Fibroblast of villous mesenchyme (primary cell): Measurements from ENCODE around the gene CRTAC1. TPM values are rescaled to one million over a fixed set of nuclear protein-coding genes. Genes with fewer than 3 reads are reported as not detected.

Experiments used
- DNase-seq: peaks from one replicate; pipeline ENCODE4 v3.0.0-alpha.2; 2010; ENCODE audit warnings: low read depth
- H3K4me3 ChIP-seq: 2 replicates; pipeline ENCODE4 v1.5.1; 2011; ENCODE audit warnings: low read depth, mild to moderate bottlenecking, low read length
- total RNA-seq: library from RNA; depleted of rRNA; stranded (reverse); fragments of >200 nt; gene quantifications from 2 replicates; pipeline ENCODE4 v1.2.3, GENCODE V29; 2012
- TF ChIP-seq, protein P1 (sequence below): IDR thresholded peaks from 2 replicates; pipeline ENCODE4 v1.5.1; 2012; ENCODE audit warnings: low read depth, mild to moderate bottlenecking, low read length; ENCODE audit not compliant: insufficient read depth

CRTAC1 gene
- total RNA-seq, 1 donor: not detected

DNA sequence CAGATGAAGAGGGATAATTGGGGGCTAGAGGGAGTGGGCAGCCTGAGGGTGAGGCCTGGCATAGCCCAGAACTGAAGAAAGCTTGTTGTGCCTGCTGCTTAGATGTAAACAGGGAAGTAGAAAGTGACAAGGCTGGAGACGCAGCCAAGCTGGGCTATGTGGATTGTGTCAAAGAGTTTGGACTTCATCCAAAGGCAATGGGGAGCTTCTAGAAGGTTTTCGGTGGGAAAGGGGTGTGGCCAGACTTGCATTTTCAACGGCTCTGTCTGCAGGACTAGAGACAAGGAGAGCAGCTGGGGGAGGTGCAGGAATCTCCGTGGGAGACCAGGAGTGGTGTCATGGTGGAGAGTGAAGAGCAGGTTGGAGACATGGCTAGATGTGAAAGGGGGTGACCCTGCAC is 132.0 kb downstream of the CRTAC1 start:
- TF ChIP-seq, protein P1, sequence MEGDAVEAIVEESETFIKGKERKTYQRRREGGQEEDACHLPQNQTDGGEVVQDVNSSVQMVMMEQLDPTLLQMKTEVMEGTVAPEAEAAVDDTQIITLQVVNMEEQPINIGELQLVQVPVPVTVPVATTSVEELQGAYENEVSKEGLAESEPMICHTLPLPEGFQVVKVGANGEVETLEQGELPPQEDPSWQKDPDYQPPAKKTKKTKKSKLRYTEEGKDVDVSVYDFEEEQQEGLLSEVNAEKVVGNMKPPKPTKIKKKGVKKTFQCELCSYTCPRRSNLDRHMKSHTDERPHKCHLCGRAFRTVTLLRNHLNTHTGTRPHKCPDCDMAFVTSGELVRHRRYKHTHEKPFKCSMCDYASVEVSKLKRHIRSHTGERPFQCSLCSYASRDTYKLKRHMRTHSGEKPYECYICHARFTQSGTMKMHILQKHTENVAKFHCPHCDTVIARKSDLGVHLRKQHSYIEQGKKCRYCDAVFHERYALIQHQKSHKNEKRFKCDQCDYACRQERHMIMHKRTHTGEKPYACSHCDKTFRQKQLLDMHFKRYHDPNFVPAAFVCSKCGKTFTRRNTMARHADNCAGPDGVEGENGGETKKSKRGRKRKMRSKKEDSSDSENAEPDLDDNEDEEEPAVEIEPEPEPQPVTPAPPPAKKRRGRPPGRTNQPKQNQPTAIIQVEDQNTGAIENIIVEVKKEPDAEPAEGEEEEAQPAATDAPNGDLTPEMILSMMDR: no peak
- DNase-seq: no peak
- H3K4me3 ChIP-seq: no peak overlapping the region

DNA sequence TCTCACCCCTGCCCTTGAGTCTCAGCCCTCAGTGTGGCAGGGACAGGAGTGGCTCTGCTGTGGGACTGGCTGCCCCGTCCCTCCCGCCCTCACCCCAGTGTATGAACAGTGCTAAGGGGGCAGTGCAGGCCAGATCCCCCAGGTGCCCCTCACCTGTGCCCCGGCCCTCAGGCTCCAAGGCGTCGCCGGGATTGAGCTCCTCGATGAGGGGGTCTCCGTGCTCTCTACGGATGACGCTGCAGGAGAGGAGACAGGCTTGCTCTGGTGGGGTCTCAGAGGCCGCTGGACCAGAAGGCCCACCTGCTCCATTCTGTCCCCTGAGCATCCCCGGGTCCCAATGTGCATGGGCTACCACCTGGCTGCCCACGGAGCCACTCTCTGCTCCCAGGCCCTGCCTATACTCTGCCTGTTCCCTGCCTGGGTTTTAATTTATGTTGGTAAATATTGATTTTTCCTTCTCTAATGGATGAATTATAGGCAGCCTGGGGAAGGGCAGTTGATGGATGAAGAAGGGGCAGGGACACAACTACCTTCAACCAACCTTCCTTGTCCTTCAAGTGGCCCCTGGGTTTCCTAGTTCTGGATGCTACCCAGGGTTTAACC is 133.6 kb downstream of the CRTAC1 start:
- H3K4me3 ChIP-seq: no peak overlapping the region
- TF ChIP-seq, protein P1: no peak
- no peak for DNase-seq

DNA sequence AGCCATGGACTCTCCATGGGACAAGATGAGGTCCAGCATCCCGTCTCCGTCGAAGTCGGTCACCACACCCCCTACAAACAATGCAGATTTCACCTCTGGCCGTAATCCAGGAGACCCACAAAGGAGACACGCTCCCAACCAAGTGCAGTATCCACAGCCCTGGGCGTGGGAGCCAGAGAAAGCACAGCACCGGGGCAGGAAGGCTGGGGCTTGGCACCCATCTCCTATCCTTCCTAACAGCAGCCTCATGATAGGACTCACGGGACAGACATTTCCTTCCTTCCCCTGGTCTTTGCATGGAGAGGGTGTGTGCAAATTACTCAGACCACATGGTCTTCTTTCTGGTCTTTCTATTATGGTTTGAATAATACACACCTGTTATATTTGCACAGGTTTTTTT is 134.5 kb downstream of the CRTAC1 start:
- no peak for DNase-seq
- no peak overlapping the region for H3K4me3 ChIP-seq
- TF ChIP-seq, protein P1: no peak

DNA sequence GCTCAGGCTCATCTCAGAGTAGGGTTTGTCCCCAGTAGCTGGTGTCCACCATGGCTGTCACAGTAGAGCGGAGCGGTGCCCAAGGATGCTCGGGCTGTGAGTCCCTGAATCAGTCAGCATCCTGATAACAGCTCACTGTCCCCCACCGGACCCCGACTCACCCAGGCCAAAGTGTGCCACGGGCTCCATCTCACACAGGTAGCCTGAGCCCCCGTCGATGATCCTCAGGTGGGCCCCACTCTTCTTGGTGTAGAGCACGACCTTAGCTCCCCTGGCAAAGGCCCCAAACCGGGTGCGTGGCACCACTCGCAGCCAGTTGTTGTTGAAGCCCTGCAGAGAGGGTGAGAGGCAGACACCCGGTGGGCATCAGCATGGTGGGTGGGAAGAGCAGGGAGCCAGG is 135.3 kb downstream of the CRTAC1 start:
- no peak for DNase-seq
- H3K4me3 ChIP-seq: no peak overlapping the region
- TF ChIP-seq, protein P1: no peak

DNA sequence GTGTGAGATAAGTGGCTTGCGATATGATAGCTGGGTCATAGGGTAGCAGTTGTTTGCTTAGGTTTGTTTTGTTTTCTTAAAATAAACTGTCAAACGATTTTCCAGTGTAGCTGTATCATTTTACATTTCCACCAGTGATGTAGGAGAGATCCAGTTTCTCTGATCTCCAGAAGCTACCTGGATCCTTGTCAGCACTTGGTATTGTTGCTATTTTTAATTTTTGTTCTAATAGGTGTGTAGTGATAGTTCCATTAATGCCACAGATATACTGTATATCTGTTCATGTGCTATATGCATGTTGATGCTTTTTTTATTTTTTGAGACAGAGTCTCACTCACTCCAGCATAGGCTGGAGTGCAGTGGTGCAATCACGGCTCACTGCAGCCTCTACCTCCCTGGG is 136.3 kb downstream of the CRTAC1 start:
- no peak overlapping the region for H3K4me3 ChIP-seq
- no peak for DNase-seq
- TF ChIP-seq, protein P1: no peak

DNA sequence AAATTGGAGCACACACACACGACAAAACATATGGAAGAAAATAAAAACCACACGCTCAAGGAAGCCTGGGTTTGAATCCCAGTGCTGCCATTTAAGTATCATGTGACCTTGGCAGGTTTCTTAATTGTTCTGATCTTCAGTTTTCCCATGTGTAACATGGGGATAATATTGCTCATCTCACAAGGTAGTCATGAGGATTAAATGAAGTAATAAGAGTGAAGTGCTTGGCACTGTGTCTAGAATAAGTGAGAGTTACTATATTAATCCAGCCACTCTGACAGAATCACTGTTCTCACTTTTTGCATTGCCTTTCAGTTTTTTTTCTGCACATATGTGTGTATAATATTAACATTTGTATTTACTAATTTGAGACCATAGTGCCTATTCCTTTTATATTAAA is 137.5 kb downstream of the CRTAC1 start:
- TF ChIP-seq, protein P1: no peak
- no peak overlapping the region for H3K4me3 ChIP-seq
- DNase-seq: no peak

DNA sequence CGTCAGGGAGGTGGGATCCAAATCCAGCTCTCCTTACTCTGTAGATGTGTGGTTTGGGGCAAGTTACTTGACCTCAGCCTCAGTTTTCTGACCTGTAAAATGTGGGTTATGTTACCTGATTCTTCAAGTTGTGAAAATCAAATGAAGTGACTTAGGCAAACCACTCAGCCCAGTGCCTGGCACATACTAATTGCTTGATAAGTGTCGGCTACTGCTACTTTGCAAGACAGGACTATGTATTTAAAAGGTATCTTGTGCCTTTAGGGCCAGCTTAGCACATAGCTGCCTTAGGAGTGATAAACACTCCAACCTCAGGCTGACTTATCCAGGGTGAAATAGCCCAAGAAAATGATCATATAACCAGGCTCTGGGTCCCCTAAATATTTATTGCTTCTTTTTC is 137.9 kb downstream of the CRTAC1 start:
- TF ChIP-seq, protein P1: no peak
- no peak overlapping the region for H3K4me3 ChIP-seq
- DNase-seq: no peak
